ENCODE measurements around the gene NTM.

The NTM gene

GRCh38 chr11:132285631-132286030 is 915.2 kb downstream of the NTM start:
- H3K4me3 ChIP-seq (replicated peaks in 1 of 2; ENCODE audit: low read depth in 2 of 2, low read length in 2 of 2) = no peak overlapping the region
- no peak for DNase-seq (ENCODE audit: low read depth in 2 of 2)
- TF ChIP-seq CTCF (IDR thresholded peaks at IDR 0.05; ENCODE audit: low read depth, low read length) = no peak

- H3K4me3 ChIP-seq (replicated peaks in 1 of 2; ENCODE audit: low read depth in 2 of 2, low read length in 2 of 2) = no peak overlapping the region
- no peak for DNase-seq (ENCODE audit: low read depth in 2 of 2)
- no peak for TF ChIP-seq CTCF (IDR thresholded peaks at IDR 0.05; ENCODE audit: low read depth, low read length)
These were observed 915.7 kb downstream of the NTM start for GRCh38 chr11:132286106-132286505.

DNA sequence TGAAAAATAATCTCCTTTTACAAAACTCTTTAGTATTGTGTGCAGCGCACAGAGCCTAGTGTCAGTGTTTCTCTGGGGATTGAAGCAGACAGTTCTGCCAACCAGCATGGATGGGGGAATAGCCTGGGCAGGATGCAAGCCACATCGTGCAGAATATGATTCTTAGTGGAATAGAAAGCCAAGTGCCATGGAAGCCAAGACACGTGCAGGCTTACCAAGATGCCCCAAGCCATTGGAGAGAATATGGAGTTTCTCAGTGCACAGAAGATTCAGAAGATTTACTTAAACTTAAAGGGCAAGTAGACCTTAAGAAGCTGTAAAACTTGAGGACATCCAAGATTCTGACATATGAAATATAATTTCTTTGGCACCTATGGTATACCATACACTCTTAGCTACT is 917.6 kb downstream of the NTM start:
- no peak overlapping the region for H3K4me3 ChIP-seq (replicated peaks in 1 of 2; ENCODE audit: low read depth in 2 of 2, low read length in 2 of 2)
- no peak for DNase-seq (ENCODE audit: low read depth in 2 of 2)
- no peak for TF ChIP-seq CTCF (IDR thresholded peaks at IDR 0.05; ENCODE audit: low read depth, low read length)

DNA sequence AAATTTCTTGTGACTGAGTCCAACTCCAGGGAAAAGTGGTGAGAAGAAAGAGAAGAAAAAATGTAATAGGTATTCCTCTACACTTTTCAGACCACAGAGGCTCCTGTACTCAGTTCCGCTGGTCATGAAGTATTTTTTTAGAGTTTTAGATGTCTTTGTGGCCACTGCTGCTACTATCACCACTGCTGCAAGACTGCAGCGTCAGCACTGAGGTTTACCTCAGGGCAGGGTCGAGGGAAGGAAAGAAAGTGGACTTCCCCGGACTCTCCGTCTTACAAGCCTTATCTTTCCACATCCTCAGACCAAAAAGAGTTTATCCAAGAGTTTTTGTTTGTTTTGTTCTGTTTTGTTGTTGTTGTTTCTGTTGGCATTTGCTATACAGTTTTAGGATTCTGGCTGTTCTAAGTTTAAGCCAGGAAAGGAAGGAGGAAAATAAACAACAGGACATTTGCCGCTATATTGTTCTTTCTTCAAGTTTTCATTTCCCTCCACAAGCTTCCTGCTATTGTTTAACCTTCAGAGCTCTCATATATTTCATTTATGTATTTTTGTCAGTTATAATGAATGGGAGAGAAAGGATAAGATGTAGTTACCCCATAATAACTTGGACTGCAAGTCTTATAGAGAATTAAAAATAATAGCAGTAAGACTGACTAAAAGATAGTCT is 919.3 kb downstream of the NTM start:
- no peak overlapping the region for H3K4me3 ChIP-seq (replicated peaks in 1 of 2; ENCODE audit: low read depth in 2 of 2, low read length in 2 of 2)
- no peak for TF ChIP-seq CTCF (IDR thresholded peaks at IDR 0.05; ENCODE audit: low read depth, low read length)
- no peak for DNase-seq (ENCODE audit: low read depth in 2 of 2)

DNA sequence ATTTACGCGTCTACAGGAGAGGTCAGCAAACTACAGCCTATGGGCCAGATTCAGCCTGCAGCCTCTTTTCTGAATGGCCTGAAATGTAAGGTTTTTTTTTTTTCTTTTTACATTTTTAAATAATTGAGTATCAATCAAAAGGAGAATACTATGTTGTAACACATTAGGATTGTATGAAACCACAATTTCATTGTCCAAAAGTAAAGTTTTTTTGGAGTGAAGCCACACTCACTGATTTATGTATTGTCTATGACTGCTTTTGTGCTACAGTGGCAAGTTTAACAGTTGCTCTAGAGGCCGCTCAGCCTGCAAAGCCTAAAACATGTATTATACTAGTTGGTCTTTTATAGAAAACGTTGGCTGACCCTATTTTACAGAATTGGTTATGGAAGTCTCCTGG is 923.2 kb downstream of the NTM start:
- no peak for TF ChIP-seq CTCF (IDR thresholded peaks at IDR 0.05; ENCODE audit: low read depth, low read length)
- no peak for DNase-seq (ENCODE audit: low read depth in 2 of 2)
- no peak overlapping the region for H3K4me3 ChIP-seq (replicated peaks in 1 of 2; ENCODE audit: low read depth in 2 of 2, low read length in 2 of 2)

DNA sequence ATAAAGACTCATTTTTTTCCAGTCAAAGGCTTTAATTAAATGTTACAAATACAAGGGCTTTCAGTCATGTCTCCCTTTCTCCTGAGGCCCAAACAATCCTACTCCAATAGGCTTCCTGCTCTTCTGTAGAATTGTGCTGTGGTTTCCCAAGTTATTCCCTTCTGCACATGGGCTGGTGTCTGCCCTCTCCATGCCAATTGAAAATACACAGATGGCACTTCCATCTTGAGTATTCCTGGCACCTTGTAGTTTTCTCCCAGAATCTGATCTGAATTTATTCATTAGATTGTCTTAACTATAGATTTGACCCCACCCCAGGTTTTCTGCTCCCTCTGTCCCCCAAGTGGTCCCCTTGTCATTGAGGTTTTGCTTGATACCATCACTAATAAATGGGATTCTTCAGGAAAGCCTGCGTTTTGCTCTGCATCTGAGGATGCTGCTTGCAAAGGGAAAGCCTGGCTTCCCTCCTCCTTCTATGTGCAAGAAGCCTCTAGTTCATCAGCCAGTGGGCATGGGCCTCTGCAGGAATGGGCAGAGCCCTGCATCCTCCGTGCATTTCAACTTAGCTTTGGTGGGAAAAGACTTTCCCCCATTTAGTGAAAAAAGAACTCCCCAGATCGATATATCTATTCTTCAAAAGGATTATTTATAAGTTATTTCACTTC is 926.7 kb downstream of the NTM start:
- DNase-seq (ENCODE audit: low read depth in 2 of 2) = no peak
- H3K4me3 ChIP-seq (replicated peaks in 1 of 2; ENCODE audit: low read depth in 2 of 2, low read length in 2 of 2) = no peak overlapping the region
- TF ChIP-seq CTCF (IDR thresholded peaks at IDR 0.05; ENCODE audit: low read depth, low read length) = no peak
